ENCODE results near the gene PCDH9. TPM values are rescaled to one million over a fixed set of nuclear protein-coding genes. Genes with fewer than 3 reads are reported as not detected.

Gene PCDH9
- total RNA-seq, 6 experiments from 2014 or later = 1.6 to 3.9 (median 3.1) TPM

GRCh38 chr13:66759919-66760318, 470.2 kb downstream of the PCDH9 start:
- TF ChIP-seq POLR2A (IDR thresholded peaks at IDR 0.05) = no peak
- TF ChIP-seq, protein P1, sequence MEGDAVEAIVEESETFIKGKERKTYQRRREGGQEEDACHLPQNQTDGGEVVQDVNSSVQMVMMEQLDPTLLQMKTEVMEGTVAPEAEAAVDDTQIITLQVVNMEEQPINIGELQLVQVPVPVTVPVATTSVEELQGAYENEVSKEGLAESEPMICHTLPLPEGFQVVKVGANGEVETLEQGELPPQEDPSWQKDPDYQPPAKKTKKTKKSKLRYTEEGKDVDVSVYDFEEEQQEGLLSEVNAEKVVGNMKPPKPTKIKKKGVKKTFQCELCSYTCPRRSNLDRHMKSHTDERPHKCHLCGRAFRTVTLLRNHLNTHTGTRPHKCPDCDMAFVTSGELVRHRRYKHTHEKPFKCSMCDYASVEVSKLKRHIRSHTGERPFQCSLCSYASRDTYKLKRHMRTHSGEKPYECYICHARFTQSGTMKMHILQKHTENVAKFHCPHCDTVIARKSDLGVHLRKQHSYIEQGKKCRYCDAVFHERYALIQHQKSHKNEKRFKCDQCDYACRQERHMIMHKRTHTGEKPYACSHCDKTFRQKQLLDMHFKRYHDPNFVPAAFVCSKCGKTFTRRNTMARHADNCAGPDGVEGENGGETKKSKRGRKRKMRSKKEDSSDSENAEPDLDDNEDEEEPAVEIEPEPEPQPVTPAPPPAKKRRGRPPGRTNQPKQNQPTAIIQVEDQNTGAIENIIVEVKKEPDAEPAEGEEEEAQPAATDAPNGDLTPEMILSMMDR (IDR thresholded peaks at IDR 0.05) = no peak

DNA sequence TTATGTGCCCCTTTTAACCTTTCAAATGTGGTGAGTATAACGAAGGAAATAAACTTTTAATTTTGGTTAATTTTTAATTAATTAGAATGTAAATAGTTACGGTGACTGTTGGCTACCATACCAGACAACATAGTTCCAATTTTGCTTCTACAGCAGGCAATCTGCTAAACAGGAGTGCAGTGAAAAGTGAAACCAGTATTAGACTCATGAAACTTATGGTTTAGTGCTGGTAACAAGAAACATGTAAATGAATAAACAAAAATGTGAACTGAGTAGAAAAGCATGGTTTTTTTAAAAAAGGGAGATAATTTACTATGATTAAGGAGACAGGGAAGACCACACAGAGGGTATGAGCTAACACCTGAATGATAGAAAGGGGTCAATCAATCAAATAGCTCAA, 478.4 kb downstream of the PCDH9 start:
- no peaks in the 10 kb centered on the region for H3K4me1 ChIP-seq
- no peak for TF ChIP-seq POLR2A (IDR thresholded peaks at IDR 0.05)
- TF ChIP-seq, protein P1 (IDR thresholded peaks at IDR 0.05) = no peak
- 27% methylated on average over 2 of the region's 2 CpGs for WGBS (ENCODE audit: insufficient coverage, low coverage, low lambda C conversion rate, missing lambda C conversion rate)
- intact Hi-C loops (cut with DNase I) = no loop called here
- DNase-seq (no peak), ATAC-seq (peak in 1 of 4 donors; percentile 61)
- H3K4me3 ChIP-seq = no peak overlapping the region
- no peaks in the 10 kb centered on the region for H3K9me3 ChIP-seq
- H3K27ac ChIP-seq = no peak overlapping the region
- H3K36me3 ChIP-seq = no peaks in the 10 kb centered on the region
- H3K27me3 ChIP-seq = no peaks in the 10 kb centered on the region

More at GRCh38 chr13:66759919-66760318, 470.2 kb downstream of the PCDH9 start:
- no peaks in the 10 kb centered on the region for H3K27me3 ChIP-seq
- 86% methylated on average over 1 of the region's 1 CpG for WGBS (ENCODE audit: insufficient coverage, low coverage, low lambda C conversion rate, missing lambda C conversion rate)
- H3K27ac ChIP-seq = no peak overlapping the region
- DNase-seq (no peak), ATAC-seq (no peak)
- H3K4me1 ChIP-seq = no peaks in the 10 kb centered on the region
- intact Hi-C loops (cut with DNase I) = no loop called here
- H3K4me3 ChIP-seq = no peak overlapping the region
- no peaks in the 10 kb centered on the region for H3K36me3 ChIP-seq
- no peaks in the 10 kb centered on the region for H3K9me3 ChIP-seq

DNA sequence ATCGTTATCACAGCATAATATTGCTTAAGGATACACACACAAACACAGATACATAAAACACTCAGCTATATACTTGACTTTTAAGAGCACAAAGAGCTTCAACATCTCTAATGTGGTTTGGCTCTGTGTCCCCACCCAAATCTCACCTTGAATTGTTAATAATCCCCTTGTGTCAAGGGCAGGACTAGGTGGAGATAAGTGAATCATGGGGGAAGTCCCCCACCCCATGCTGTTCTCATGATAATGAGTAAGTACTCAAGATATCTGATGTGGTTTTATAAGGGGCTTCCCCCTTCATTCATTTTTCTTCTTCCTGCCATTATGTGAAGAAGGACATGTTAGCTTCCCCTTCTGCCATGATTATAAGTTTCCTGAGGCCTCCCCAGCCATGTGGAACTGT, 481.4 kb downstream of the PCDH9 start:
- no peak overlapping the region for H3K27ac ChIP-seq
- H3K4me3 ChIP-seq = no peak overlapping the region
- no peak for TF ChIP-seq POLR2A (IDR thresholded peaks at IDR 0.05)
- TF ChIP-seq, protein P1 (IDR thresholded peaks at IDR 0.05) = no peak
- no peaks in the 10 kb centered on the region for H3K4me1 ChIP-seq
- 46% methylated on average over 1 of the region's 1 CpG for WGBS (ENCODE audit: insufficient coverage, low coverage, low lambda C conversion rate, missing lambda C conversion rate)
- ATAC-seq = no peak
- H3K9me3 ChIP-seq = no peaks in the 10 kb centered on the region
- intact Hi-C loops (cut with DNase I) = no loop called here
- no peaks in the 10 kb centered on the region for H3K27me3 ChIP-seq
- DNase-seq = no peak
- H3K36me3 ChIP-seq = no peaks in the 10 kb centered on the region

- 80% methylated on average over 4 of the region's 4 CpGs for WGBS (ENCODE audit: insufficient coverage, low coverage, low lambda C conversion rate, missing lambda C conversion rate)
- Histone ChIP-seq H3K4me3 (no peak overlapping the region), H3K27ac (no peak overlapping the region), H3K4me1 (no peaks in the 10 kb centered on the region), H3K9me3 (no peaks in the 10 kb centered on the region), H3K27me3 (no peaks in the 10 kb centered on the region), H3K36me3 (no peaks in the 10 kb centered on the region)
- no peak for ATAC-seq
- TF ChIP-seq, protein P1 (IDR thresholded peaks at IDR 0.05) = no peak
- no peak for TF ChIP-seq POLR2A (IDR thresholded peaks at IDR 0.05)
- intact Hi-C loops (cut with DNase I) = no loop called here
- DNase-seq = no peak
Measured at GRCh38 chr13:66745307-66745706, 484.8 kb downstream of the PCDH9 start.

- H3K9me3 ChIP-seq = no peaks in the 10 kb centered on the region
- intact Hi-C loops (cut with DNase I) = no loop called here
- H3K4me3 ChIP-seq = no peak overlapping the region
- no peak overlapping the region for H3K27ac ChIP-seq
- no peaks in the 10 kb centered on the region for H3K4me1 ChIP-seq
- no peaks in the 10 kb centered on the region for H3K27me3 ChIP-seq
- no peaks in the 10 kb centered on the region for H3K36me3 ChIP-seq
- no peak for DNase-seq
- no peak for ATAC-seq
- TF ChIP-seq, protein P1 (IDR thresholded peaks at IDR 0.05) = no peak
- TF ChIP-seq POLR2A (IDR thresholded peaks at IDR 0.05) = no peak
- WGBS (ENCODE audit: insufficient coverage, low coverage, low lambda C conversion rate, missing lambda C conversion rate) = 54% methylated on average over 2 of the region's 2 CpGs
Measured at GRCh38 chr13:66723576-66723975, 506.6 kb downstream of the PCDH9 start.

Data from right lobe of liver (tissue), 6 donors.